Chondrocyte (in vitro differentiated cells): ENCODE data around the gene SPEG. TPM values are rescaled to one million over a fixed set of nuclear protein-coding genes. Genes with fewer than 3 reads are reported as not detected.

ENCODE experiments used
- DNase-seq: peaks from one replicate; pipeline ENCODE4 v3.0.0; 2021; ENCODE audit warnings: mixed read lengths, low spot score
- H3K27ac Mint-ChIP-seq: one replicate; pipeline ENCODE4 v1.8.0; 2021; ENCODE audit warnings: mild to moderate bottlenecking, moderate library complexity, mixed read lengths; ENCODE audit not compliant: unreplicated experiment
- H3K27me3 Mint-ChIP-seq: 2 replicates; pipeline ENCODE4 v1.8.0; 2021; ENCODE audit warnings: low read depth, mixed read lengths
- H3K36me3 Mint-ChIP-seq: 2 replicates; pipeline ENCODE4 v1.8.0; 2021; ENCODE audit warnings: low read depth, mixed read lengths
- H3K4me1 Mint-ChIP-seq: 2 replicates; pipeline ENCODE4 v1.8.0; 2021; ENCODE audit warnings: low read depth, mild to moderate bottlenecking, mixed read lengths
- H3K4me3 Mint-ChIP-seq: one replicate; pipeline ENCODE4 v1.8.0; 2021; ENCODE audit warnings: mild to moderate bottlenecking, moderate library complexity, mixed read lengths; ENCODE audit not compliant: unreplicated experiment
- H3K9me3 Mint-ChIP-seq: 2 replicates; pipeline ENCODE4 v1.8.0; 2021; ENCODE audit warnings: low read depth, mixed read lengths
- total RNA-seq: library from RNA; stranded (reverse); gene quantifications from 3 replicates; pipeline ENCODE4 v1.2.1, GENCODE V29; 2021
- TF ChIP-seq, protein P1 (sequence below): fragments of 200-600 bp; sonication (generic); IDR thresholded peaks from 2 replicates; pipeline ENCODE4 v1.5.0; 2021; ENCODE audit warnings: antibody characterized with exemption, mild to moderate bottlenecking, moderate library complexity

Gene SPEG
- total RNA-seq, 1 donor from 2014 or later = 94.9 TPM

DNA sequence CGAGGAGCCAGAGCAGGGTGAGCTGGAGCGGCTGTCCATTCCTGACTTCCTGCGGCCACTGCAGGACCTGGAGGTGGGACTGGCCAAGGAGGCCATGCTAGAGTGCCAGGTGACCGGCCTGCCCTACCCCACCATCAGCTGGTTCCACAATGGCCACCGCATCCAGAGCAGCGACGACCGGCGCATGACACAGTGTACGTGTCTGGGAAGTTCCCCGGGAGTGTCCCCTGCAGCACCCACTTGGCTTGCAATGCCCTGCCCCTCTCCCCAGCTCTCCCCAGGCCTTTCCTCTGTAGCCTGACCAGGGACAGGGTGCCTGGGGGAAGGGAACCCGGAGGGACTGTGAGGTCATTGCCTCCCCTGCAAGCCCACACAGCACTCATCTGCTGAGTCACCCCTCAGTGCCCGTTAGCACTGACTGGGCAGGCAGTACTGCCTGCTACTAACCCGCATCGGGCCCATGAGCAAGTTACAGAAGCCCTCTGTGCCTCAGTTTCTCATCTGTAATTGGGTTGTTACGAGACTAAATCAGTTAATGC is 34.6 kb downstream of the SPEG start:
- Mint-ChIP-seq H3K4me1 (peaks cover 6% of the 10 kb centered on the region), H3K27me3 (no peaks in the 10 kb centered on the region)

DNA sequence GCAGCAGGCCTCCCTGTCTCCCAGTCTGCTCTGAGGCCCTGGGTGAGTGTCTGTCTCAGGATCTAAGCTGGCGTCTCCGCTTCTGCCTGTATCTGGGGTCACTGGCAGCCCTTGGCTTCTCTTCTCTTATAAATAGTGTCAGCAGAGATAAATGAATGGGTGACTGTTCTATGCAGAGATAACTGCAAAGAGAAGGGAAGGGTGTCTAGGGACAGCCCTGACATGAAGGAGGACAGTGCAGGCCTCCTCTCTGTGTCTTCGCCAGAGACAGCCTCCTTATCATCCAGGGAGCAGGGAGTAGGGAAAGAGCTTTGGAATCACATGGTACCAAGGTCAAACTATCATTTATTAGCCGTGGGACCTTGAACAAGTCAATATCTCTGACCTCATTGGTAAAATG is 35.8 kb downstream of the SPEG start:
- Mint-ChIP-seq H3K4me1 (peaks cover 12% of the 10 kb centered on the region), H3K4me3 (no peak overlapping the region), H3K27me3 (no peaks in the 10 kb centered on the region), H3K9me3 (no peaks in the 10 kb centered on the region), H3K27ac (no peak overlapping the region), H3K36me3 (peaks cover 20% of the 10 kb centered on the region)
- TF ChIP-seq, protein P1, sequence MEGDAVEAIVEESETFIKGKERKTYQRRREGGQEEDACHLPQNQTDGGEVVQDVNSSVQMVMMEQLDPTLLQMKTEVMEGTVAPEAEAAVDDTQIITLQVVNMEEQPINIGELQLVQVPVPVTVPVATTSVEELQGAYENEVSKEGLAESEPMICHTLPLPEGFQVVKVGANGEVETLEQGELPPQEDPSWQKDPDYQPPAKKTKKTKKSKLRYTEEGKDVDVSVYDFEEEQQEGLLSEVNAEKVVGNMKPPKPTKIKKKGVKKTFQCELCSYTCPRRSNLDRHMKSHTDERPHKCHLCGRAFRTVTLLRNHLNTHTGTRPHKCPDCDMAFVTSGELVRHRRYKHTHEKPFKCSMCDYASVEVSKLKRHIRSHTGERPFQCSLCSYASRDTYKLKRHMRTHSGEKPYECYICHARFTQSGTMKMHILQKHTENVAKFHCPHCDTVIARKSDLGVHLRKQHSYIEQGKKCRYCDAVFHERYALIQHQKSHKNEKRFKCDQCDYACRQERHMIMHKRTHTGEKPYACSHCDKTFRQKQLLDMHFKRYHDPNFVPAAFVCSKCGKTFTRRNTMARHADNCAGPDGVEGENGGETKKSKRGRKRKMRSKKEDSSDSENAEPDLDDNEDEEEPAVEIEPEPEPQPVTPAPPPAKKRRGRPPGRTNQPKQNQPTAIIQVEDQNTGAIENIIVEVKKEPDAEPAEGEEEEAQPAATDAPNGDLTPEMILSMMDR = no peak
- no peak for DNase-seq

More for the DNA sequence above, 34.6 kb downstream of the SPEG start:
- Mint-ChIP-seq H3K4me3 (no peak overlapping the region), H3K36me3 (peaks cover 24% of the 10 kb centered on the region), H3K27ac (no peak overlapping the region), H3K9me3 (no peaks in the 10 kb centered on the region)
- TF ChIP-seq, protein P1 = no peak
- no peak for DNase-seq

DNA sequence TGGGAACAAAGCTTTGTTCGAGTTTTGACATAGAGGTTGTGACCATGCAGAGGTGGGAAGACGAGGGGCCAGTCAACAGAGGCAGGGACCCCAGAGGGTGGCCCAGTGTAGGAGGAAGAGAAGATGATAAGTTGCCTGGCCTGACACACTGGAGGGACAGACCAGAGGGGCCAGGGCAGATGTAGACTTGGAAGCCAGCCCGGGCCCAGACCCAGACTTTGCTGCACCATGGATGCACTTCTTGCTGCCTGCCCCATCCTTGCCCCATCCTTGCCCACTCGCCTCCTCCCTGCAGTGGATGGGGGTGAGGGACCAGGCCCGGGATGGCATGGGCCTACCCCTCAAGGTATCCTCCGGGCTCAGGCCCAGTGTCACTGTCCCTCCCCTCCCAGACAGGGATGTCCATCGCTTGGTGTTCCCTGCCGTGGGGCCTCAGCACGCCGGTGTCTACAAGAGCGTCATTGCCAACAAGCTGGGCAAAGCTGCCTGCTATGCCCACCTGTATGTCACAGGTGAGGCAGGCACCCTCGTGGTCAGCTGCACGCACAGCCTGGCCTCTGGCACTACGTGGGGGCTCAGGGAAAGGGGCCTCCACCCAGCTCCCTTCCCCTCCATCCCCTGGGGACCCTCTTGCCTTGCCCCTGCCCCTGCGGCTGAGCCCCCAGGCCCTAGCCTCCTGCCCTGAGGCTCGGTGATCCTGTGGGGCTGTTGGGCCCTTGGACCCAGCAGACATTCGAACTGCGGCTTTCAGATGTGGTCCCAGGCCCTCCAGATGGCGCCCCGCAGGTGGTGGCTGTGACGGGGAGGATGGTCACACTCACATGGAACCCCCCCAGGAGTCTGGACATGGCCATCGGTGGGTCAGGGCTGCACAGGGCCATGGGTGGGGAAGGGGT is 37.1 kb downstream of the SPEG start:
- H3K4me3 Mint-ChIP-seq = no peak overlapping the region
- H3K9me3 Mint-ChIP-seq = no peaks in the 10 kb centered on the region
- peaks cover 23% of the 10 kb centered on the region for H3K4me1 Mint-ChIP-seq
- no peak overlapping the region for H3K27ac Mint-ChIP-seq
- H3K27me3 Mint-ChIP-seq = no peaks in the 10 kb centered on the region
- TF ChIP-seq, protein P1 = no peak
- H3K36me3 Mint-ChIP-seq = peaks cover 24% of the 10 kb centered on the region
- no peak for DNase-seq

DNA sequence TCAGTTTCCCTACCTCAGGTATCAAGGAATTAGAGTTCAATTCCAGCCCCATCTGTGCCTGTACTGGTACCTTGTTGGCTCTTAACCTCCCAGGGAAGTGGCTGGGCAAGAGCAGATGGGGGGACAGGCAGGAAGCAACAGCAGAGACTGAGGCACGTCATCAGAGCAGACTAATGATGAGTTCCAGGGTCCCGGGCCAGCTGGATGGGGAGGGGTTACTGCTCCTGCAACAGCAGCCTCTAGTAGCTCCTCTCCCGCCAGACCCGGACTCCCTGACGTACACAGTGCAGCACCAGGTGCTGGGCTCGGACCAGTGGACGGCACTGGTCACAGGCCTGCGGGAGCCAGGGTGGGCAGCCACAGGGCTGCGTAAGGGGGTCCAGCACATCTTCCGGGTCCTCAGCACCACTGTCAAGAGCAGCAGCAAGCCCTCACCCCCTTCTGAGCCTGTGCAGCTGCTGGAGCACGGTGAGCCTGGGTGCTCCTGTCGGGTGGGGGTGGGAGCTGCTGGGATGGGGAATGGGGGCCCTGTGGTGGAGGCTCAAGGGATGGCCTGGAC is 38.1 kb downstream of the SPEG start:
- peaks cover 23% of the 10 kb centered on the region for H3K4me1 Mint-ChIP-seq

DNA sequence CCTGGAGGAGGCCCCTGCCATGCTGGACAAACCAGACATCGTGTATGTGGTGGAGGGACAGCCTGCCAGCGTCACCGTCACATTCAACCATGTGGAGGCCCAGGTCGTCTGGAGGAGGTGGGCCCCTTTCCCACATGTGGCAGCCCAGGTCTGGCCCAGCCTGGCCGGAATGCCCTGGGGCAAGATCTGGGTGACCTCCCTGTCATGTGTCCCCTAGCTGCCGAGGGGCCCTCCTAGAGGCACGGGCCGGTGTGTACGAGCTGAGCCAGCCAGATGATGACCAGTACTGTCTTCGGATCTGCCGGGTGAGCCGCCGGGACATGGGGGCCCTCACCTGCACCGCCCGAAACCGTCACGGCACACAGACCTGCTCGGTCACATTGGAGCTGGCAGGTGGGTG is 38.9 kb downstream of the SPEG start:
- TF ChIP-seq, protein P1 = no peak
- Mint-ChIP-seq H3K4me3 (no peak overlapping the region), H3K36me3 (peaks cover 24% of the 10 kb centered on the region), H3K9me3 (no peaks in the 10 kb centered on the region), H3K4me1 (peaks cover 23% of the 10 kb centered on the region), H3K27me3 (no peaks in the 10 kb centered on the region), H3K27ac (no peak overlapping the region)
- DNase-seq = no peak

More for the DNA sequence above, 38.1 kb downstream of the SPEG start:
- no peak overlapping the region for H3K4me3 Mint-ChIP-seq
- H3K36me3 Mint-ChIP-seq = peaks cover 24% of the 10 kb centered on the region
- TF ChIP-seq, protein P1 = no peak
- H3K27me3 Mint-ChIP-seq = no peaks in the 10 kb centered on the region
- H3K27ac Mint-ChIP-seq = no peak overlapping the region
- no peak for DNase-seq
- H3K9me3 Mint-ChIP-seq = no peaks in the 10 kb centered on the region
